Ectodermal cell (in vitro differentiated cells): ENCODE measurements around the gene PLEKHB2.

Experiments
- H3K27ac ChIP-seq: 2 replicates; pipeline ENCODE4 v1.7.0; 2013; ENCODE audit warnings: mild to moderate bottlenecking, low read depth, low read length; ENCODE audit not compliant: insufficient read depth, poor library complexity, severe bottlenecking
- H3K27me3 ChIP-seq: 2 replicates; pipeline ENCODE4 v1.7.0; 2013; ENCODE audit warnings: mild to moderate bottlenecking, low read length; ENCODE audit not compliant: insufficient read depth, control insufficient read depth, poor library complexity, severe bottlenecking
- H3K36me3 ChIP-seq: one replicate; pipeline ENCODE4 v1.7.0; 2013; ENCODE audit warnings: low read length; ENCODE audit not compliant: control insufficient read depth, insufficient read depth
- H3K4me1 ChIP-seq: one replicate; pipeline ENCODE4 v1.7.0; 2013; ENCODE audit warnings: low read length; ENCODE audit not compliant: control insufficient read depth, insufficient read depth
- H3K4me3 ChIP-seq: 2 replicates; pipeline ENCODE4 v1.7.0; 2013; ENCODE audit warnings: low read depth, low read length, control low read depth; ENCODE audit not compliant: insufficient read depth
- H3K9me3 ChIP-seq: 2 replicates; pipeline ENCODE4 v1.7.0; 2013; ENCODE audit warnings: mild to moderate bottlenecking, low read length, moderate library complexity; ENCODE audit not compliant: control insufficient read depth
- WGBS, 2 experiments: methylation state at CpG; one replicate each; pipeline ENCODE4 v1.1.7; 2013; ENCODE audit warnings: missing lambda C conversion rate in 2 of 2; 5-methylcytosine and 5-hydroxymethylcytosine counted together

The PLEKHB2 gene

DNA sequence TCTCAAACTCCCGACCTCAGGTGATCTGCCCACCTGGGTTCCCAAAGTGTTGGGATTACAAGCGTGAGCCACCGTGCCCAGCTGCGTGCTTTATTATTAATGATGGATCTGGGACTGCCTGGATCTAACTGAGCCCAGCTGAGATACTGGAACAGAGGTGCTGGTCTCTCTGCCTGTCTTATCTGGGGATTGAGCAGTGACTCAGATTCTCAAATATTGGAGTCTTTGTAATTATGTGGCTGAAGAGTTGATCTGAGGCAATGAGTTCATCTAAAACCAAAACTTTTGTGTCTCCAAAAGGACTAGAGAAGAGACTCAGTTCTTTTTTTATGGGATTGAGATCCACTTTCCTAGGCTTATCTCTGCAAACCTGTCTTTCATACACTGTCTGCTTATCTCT lies 16.3 kb downstream of the PLEKHB2 start:
- Histone ChIP-seq H3K4me3 (no peak overlapping the region), H3K27ac (no peak overlapping the region), H3K4me1 (no peaks in the 10 kb centered on the region), H3K36me3 (peaks cover 4% of the 10 kb centered on the region), H3K27me3 (no peaks in the 10 kb centered on the region), H3K9me3 (no peaks in the 10 kb centered on the region)
- 92 to 97% methylated on average over 4 of the region's 4 CpGs for WGBS, 2 experiments

DNA sequence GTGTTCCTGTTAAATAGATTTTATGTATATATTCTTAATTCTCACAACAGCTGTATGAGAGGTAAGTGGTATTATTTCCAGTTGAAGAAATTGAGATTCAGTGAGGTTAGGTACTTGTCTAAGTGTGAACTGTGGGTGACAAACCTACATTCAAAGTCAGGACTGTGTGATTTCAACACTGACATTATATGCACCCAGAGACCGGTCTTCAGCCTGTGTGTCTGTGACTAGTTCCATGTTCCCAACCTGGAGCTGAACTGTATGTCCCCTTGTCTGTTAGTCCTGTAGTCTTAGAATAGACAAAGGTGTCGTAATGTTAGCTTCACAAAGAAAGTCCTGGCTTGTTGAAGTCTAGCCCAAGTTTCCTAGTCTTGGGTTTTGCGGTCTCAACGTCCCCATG lies 17.4 kb downstream of the PLEKHB2 start:
- H3K4me1 ChIP-seq = no peaks in the 10 kb centered on the region
- H3K4me3 ChIP-seq = no peak overlapping the region
- 95 to 97% methylated on average over 4 of the region's 4 CpGs for WGBS, 2 experiments
- H3K9me3 ChIP-seq = no peaks in the 10 kb centered on the region
- peaks cover 11% of the 10 kb centered on the region for H3K36me3 ChIP-seq
- H3K27ac ChIP-seq = no peak overlapping the region
- H3K27me3 ChIP-seq = no peaks in the 10 kb centered on the region

DNA sequence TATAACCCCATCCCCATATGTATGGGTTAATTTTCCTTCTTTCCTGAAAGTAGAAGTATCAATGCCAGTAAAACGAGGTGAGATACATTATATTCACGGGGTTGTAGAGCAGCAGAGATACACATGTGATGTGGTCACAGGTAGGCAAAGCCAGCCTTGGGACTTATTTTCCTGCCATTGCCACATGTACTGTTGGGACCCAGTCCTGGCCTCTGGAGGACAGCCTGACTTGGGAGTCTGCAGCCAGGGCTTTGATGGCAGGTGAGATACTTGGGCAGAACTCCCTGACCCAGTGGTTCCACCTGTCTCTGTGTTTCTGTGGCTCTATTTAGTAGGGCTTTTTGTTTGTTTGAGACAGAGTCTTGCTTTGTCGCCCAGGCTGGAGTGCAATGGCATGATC lies 18.1 kb downstream of the PLEKHB2 start:
- Histone ChIP-seq H3K4me1 (no peaks in the 10 kb centered on the region), H3K36me3 (peaks cover 12% of the 10 kb centered on the region), H3K9me3 (no peaks in the 10 kb centered on the region), H3K27me3 (no peaks in the 10 kb centered on the region), H3K4me3 (no peak overlapping the region), H3K27ac (no peak overlapping the region)
- 96 to 100% methylated on average over 3 of the region's 3 CpGs for WGBS, 2 experiments

DNA sequence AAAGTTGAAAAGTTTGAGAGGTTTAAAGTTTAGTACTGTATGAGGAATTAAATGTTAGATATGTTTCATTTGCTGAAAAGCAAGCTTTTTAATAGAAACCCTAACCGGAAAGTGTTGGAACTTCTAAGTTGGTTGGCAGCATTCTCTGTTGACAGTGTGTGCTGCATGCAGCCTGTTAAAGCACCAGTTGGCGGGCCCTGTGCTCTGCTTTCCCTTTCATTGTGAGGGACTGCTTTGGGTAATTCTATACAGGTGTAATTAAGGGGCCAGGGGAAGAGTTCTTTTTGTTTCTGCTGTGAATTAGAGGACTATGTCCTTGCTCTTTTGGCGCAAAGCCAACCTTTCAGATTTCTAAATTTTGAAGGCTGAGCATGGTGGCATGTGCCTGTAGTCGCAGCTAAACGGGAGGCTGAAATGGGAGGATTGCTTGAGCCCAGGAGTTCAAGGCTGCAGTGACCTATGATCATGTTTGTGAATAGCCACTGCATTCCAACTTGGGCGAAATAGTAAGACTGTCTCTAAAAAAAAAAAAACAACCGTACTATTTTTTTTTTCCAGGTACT lies 20.1 kb downstream of the PLEKHB2 start:
- H3K36me3 ChIP-seq = peaks cover 29% of the 10 kb centered on the region
- WGBS, 2 experiments = 95 to 96% methylated on average over 7 of the region's 7 CpGs
- H3K9me3 ChIP-seq = no peaks in the 10 kb centered on the region
- no peak overlapping the region for H3K4me3 ChIP-seq
- H3K27ac ChIP-seq = no peak overlapping the region
- H3K4me1 ChIP-seq = no peaks in the 10 kb centered on the region
- no peaks in the 10 kb centered on the region for H3K27me3 ChIP-seq

DNA sequence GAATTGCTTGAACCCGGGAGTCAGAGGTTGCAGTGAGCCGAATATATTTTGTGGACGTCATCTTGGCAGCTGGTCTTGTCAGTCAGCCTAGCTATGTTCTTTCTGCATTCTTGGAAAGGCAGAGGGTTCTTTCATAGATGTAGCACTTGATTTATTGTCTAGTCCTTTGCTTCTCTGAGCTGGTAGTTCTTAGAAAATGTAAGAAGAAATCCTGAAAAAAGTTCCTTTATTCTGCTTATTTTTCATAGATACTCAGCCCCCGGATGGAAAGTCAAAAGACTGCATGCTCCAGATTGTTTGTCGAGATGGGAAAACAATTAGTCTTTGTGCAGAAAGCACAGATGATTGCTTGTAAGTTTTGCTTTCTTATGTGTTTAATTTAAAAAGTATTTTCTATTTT lies 21.3 kb downstream of the PLEKHB2 start:
- no peaks in the 10 kb centered on the region for H3K4me1 ChIP-seq
- H3K9me3 ChIP-seq = no peaks in the 10 kb centered on the region
- WGBS, 2 experiments = 94 to 95% methylated on average over 5 of the region's 5 CpGs
- peaks cover 29% of the 10 kb centered on the region for H3K36me3 ChIP-seq
- no peak overlapping the region for H3K27ac ChIP-seq
- no peak overlapping the region for H3K4me3 ChIP-seq
- H3K27me3 ChIP-seq = no peaks in the 10 kb centered on the region

DNA sequence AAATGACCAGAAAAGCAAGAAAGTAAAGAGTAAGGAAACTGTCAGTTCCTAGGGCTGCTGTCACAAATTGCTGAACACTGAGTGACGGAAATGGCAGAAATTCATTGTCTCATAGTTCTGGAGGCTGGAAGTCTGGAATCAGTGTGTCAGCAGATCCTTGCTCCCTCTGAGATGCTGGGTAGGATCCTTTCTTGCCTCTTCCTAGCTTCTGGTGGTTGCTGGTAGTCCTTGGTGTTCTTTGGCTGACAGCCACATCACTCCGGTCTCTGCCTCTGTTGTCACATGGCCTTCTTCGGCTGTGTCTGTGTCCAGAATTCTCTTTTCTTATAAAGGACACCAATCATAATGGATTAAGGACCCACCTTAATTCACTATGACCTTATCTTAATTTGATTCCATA lies 21.9 kb downstream of the PLEKHB2 start:
- WGBS, 2 experiments = 94 to 97% methylated on average over 3 of the region's 3 CpGs
- H3K4me1 ChIP-seq = no peaks in the 10 kb centered on the region
- no peaks in the 10 kb centered on the region for H3K9me3 ChIP-seq
- peaks cover 30% of the 10 kb centered on the region for H3K36me3 ChIP-seq
- no peaks in the 10 kb centered on the region for H3K27me3 ChIP-seq
- H3K4me3 ChIP-seq = no peak overlapping the region
- H3K27ac ChIP-seq = no peak overlapping the region

DNA sequence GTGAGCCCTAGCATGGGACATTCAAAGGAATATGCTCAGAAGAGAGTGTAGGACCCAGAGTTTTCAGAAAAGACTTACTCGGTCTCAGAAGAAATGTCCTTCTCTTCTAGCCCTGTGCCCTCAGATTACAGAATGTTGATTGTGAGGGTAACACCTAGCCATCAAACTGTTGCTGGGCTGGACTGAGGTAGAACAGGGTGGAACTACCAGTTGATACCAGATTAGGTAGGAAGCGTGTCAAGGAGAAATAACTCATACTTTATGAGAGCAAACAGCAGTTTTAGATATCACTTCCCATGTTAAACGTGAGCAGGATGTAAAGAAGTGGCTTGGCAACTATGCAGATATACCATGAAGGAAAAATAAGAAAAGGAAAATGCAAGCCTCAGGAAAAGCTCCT lies 22.8 kb downstream of the PLEKHB2 start:
- Histone ChIP-seq H3K36me3 (peaks cover 28% of the 10 kb centered on the region), H3K27me3 (no peaks in the 10 kb centered on the region), H3K9me3 (no peaks in the 10 kb centered on the region), H3K4me1 (no peaks in the 10 kb centered on the region), H3K4me3 (no peak overlapping the region), H3K27ac (no peak overlapping the region)
- 97 to 100% methylated on average over 3 of the region's 3 CpGs for WGBS, 2 experiments

DNA sequence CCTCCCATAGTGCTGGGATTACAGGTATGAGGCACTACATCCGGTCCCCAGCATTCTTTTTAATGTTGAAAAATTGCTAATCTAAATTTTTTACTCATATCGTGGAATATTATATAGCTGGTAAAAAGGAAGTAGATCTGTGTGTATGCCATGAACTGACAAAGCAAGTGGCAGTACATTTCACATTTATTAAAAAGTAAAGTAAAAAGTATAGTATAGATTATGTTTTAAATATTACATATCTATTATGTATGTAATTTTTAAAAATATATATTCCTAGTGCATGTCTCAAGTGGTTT lies 25.1 kb downstream of the PLEKHB2 start:
- Histone ChIP-seq H3K4me3 (no peak overlapping the region), H3K27ac (no peak overlapping the region), H3K9me3 (no peaks in the 10 kb centered on the region), H3K4me1 (no peaks in the 10 kb centered on the region), H3K36me3 (peaks cover 28% of the 10 kb centered on the region), H3K27me3 (no peaks in the 10 kb centered on the region)
- 83 to 95% methylated on average over 1 to 2 of the region's 2 CpGs for WGBS, 2 experiments

DNA sequence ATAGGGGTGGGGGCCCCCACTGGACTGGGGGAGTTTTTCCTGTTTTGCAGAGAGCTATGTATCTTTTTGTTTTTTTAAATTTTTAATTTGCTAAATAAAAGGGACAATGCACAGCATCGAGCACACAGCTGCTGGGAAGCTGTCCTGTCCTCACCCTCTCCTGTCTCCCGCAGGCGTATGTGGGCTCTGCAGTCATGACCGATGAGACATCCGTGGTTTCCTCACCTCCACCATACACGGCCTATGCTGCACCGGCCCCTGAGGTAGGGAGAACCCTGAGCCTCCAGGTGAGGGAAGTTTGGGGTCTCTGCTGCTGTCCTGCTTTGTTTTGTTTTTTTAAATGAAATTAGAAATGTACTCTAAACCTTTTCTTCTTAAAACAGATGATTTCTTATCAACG lies 27.6 kb downstream of the PLEKHB2 start:
- Histone ChIP-seq H3K4me3 (no peak overlapping the region), H3K27me3 (no peaks in the 10 kb centered on the region), H3K36me3 (peaks cover 20% of the 10 kb centered on the region), H3K27ac (no peak overlapping the region), H3K4me1 (no peaks in the 10 kb centered on the region), H3K9me3 (no peaks in the 10 kb centered on the region)
- WGBS, 2 experiments = 96 to 97% methylated on average over 7 of the region's 8 CpGs

DNA sequence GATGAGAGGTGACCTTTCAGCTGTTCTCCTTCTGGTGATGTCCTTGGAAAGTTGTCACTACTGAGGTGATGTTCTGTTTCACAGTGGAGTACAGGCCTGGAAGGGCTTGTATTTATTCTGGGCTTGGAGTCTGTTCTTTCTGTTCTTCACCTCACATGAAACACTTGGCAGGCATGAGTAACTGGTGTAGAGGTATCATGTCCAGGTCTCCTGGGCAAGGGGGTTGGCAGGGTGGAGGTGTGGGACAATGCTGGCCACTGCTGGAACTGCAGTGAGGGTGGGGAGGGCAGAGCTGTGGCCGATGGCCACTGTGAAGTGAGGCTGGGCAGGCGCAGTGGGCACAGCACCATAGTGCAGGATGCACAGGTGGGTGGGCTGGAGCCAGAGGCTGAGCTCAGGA lies 35.4 kb downstream of the PLEKHB2 start:
- Histone ChIP-seq H3K4me1 (no peaks in the 10 kb centered on the region), H3K9me3 (no peaks in the 10 kb centered on the region), H3K4me3 (no peak overlapping the region), H3K36me3 (peaks cover 18% of the 10 kb centered on the region), H3K27ac (no peak overlapping the region), H3K27me3 (no peaks in the 10 kb centered on the region)
- 96 to 98% methylated on average over 2 of the region's 2 CpGs for WGBS, 2 experiments

DNA sequence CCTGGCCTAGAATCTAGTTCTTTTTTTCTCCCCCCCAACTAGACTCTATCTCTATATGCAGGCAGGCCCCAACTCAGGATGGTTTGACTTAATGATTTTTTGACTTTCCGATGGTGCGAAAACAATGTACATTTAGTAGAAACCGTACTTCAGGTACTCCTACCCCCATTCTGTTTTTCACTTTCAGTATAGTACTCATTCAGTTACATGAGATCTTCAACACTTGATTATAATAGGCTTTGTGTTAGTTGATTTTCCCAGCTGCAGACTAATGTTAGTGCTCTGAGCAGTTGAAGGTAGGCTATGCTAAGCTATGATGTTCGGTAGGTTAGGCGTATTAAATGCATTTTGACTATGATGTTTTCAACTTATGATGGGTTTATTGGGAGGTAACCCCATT lies 37.7 kb downstream of the PLEKHB2 start:
- H3K4me3 ChIP-seq = no peak overlapping the region
- H3K9me3 ChIP-seq = no peaks in the 10 kb centered on the region
- H3K27me3 ChIP-seq = no peaks in the 10 kb centered on the region
- 95 to 98% methylated on average over 5 of the region's 5 CpGs for WGBS, 2 experiments
- H3K27ac ChIP-seq = no peak overlapping the region
- no peaks in the 10 kb centered on the region for H3K4me1 ChIP-seq
- peaks cover 18% of the 10 kb centered on the region for H3K36me3 ChIP-seq
